ENCODE data around the gene ZNF23. TPM values are rescaled to one million over a fixed set of nuclear protein-coding genes. Genes with fewer than 3 reads are reported as not detected.
"Not testable (repeated sequence)": the region's sequence is repeated elsewhere in the genome, so short reads cannot be mapped to it uniquely, and the experiment has no call there.

ZNF23 gene
- total RNA-seq (1 to 10 TPM; 4.7 to 6.9 (median 5.8) TPM), polyA plus RNA-seq (10 to 100 TPM in 1 of 2 donors, 1 to 10 TPM in 1; 3.7 to 12.4 TPM)
- long read RNA-seq, donor 1, full-length matches to known transcripts, result 2 of 6 reads
- long read RNA-seq, donor 1, partial matches to known transcripts, result 1 of 6 reads
- long read RNA-seq, donor 1, other reads (novel, unspliced or antisense), result 3 of 6 reads
- long read RNA-seq, donor 2, partial matches to known transcripts, result 0 of 6 reads
- long read RNA-seq, donor 2, other reads (novel, unspliced or antisense), result 5 of 6 reads
- long read RNA-seq, donor 3, full-length matches to known transcripts, result 3 of 10 reads
- long read RNA-seq, donor 3, partial matches to known transcripts, result 0 of 10 reads
- long read RNA-seq, donor 3, other reads (novel, unspliced or antisense), result 7 of 10 reads

DNA sequence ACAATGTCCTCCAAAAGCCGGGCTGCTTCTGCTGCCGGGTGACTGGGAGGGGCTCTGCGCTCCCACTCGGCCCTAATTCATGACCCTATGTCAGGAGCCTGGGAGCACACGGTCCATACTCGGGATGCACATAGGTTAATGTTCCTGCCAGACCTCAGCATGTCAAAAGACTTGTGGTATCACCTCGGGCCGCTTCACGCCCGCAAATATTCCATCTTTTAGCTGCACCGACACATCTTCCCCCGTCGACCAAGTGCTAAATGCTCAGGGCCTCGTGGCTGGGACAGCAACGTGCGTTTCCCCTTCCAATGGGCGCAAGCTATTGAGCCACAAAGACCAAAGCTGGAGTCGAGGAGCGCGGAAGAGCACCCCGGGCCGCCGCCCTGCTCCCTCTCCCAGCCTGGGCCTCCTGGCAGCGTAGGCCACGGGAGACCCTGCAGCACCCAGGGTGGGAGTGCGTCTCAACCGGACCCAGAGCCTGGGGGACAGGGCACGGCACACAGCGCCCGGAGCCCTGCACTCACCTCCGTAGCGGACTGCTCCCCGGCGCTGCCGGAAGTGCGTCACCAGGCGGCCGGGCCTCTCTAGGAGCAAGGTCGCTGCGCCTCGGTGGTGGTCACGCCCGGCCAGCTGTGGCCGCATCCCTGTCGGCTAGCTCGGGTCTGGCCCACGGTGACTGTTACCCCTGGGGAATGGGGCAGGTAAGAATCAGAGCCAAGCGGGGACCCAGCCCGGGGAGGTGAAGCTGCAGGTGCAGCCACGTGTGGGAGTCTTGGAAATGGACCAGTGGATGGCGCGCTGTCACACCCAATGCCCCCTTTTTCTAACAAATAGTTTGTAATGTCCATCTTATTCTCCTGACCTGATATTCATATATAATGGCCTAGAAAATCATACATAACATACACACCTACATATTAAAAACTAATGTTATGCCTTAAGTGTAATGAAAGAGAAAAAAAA lies at the start of gene ZNF23:
TSS of gene ZNF23 (minus strand) at position 562 of the 963 bp plus-strand sequence. CDS start 5,451 bp downstream, outside the sequence.
- TF ChIP-seq, protein P1, sequence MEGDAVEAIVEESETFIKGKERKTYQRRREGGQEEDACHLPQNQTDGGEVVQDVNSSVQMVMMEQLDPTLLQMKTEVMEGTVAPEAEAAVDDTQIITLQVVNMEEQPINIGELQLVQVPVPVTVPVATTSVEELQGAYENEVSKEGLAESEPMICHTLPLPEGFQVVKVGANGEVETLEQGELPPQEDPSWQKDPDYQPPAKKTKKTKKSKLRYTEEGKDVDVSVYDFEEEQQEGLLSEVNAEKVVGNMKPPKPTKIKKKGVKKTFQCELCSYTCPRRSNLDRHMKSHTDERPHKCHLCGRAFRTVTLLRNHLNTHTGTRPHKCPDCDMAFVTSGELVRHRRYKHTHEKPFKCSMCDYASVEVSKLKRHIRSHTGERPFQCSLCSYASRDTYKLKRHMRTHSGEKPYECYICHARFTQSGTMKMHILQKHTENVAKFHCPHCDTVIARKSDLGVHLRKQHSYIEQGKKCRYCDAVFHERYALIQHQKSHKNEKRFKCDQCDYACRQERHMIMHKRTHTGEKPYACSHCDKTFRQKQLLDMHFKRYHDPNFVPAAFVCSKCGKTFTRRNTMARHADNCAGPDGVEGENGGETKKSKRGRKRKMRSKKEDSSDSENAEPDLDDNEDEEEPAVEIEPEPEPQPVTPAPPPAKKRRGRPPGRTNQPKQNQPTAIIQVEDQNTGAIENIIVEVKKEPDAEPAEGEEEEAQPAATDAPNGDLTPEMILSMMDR (IDR thresholded peaks at IDR 0.05), result peak in 1 of 9 donors; percentile 5
- ATAC-seq (peak; percentile 99 to 100 (median 99)), DNase-seq (peak; percentile 82 to 89)
- no peaks in the 10 kb centered on the region for H3K9me3 ChIP-seq
- WGBS, 2 donors, result 0 to 1% methylated on average over 52 of the region's 52 CpGs
- H3K4me1 ChIP-seq, result peaks cover 0 to 28% (median 18%) of the 10 kb centered on the region in 9 donors
- peak within 1 kb of the TSS; percentile 59 to 92 (median 88) for H3K27ac ChIP-seq
- H3K4me3 ChIP-seq, result peak within 1 kb of the TSS; percentile 70 to 99 (median 92)
- intact Hi-C loops (cut with DNase I), result loop anchor here in 7 of 10 donors (1.0 to 2.0 kb wide), 2 partner anchors 22 to 23 kb away; no protein-coding TSS in a partner anchor
- no peaks in the 10 kb centered on the region for H3K27me3 ChIP-seq
- peaks cover 0 to 7% (median 0%) of the 10 kb centered on the region in 9 donors for H3K36me3 ChIP-seq

DNA sequence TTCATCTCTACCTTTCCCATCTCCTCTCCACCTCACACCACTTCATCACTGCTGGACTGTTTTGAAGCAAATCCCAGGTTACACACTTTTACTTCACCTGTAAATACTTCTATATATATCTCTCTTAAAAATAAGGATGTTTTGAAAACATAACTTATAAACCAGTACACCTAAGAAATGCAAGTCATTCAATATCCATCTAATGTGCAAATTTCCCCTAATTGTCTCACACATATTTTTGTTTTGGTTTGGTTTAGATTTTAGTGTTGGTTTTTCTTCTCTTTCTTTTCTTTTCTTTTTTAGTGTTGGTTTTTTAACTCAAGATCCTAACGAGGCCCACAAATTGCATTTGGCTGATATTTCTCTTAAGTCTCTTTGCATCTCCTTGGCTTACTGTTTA lies 45.0 kb upstream of the ZNF23 start:
- H3K27me3 ChIP-seq, result peaks cover 0 to 25% (median 3%) of the 10 kb centered on the region in 7 donors
- ATAC-seq (no peak), DNase-seq (no peak)
- no peak overlapping the region for H3K4me3 ChIP-seq
- no peaks in the 10 kb centered on the region for H3K9me3 ChIP-seq
- TF ChIP-seq, protein P1 (IDR thresholded peaks at IDR 0.05), result no peak
- H3K36me3 ChIP-seq, result no peaks in the 10 kb centered on the region
- H3K4me1 ChIP-seq, result no peaks in the 10 kb centered on the region
- H3K27ac ChIP-seq, result no peak overlapping the region
- intact Hi-C loops (cut with DNase I), result no loop called here
- 52 to 64% methylated on average over 1 of the region's 1 CpG for WGBS, 2 donors

DNA sequence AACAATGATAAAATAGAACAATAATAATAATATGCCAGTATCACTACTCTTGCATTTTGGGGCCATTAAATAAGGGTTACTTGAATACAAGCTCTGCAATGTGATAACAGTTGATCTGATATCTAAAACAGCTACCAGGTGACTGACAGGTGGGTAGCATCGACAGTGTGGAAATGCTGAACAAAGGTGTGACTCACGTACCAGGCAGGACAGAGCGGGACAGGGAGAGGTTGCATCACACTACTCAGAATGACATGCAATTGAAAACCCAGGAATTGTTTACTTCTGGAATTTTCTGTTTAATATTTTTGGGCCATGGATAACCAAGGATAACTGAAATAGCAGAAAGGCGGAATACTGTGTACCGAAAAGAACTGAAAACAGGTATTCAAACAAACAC lies 42.9 kb upstream of the ZNF23 start:
- TF ChIP-seq, protein P1 (IDR thresholded peaks at IDR 0.05), result no peak
- no peak overlapping the region for H3K4me3 ChIP-seq
- intact Hi-C loops (cut with DNase I), result loop anchor here in 1 of 10 donors (5.0 kb wide), 1 partner anchor 93 kb away; no protein-coding TSS in a partner anchor
- DNase-seq, result no peak
- peaks cover 0 to 19% (median 7%) of the 10 kb centered on the region in 7 donors for H3K27me3 ChIP-seq
- no peaks in the 10 kb centered on the region for H3K9me3 ChIP-seq
- H3K36me3 ChIP-seq, result no peaks in the 10 kb centered on the region
- ATAC-seq, result no peak
- 81 to 83% methylated on average over 5 of the region's 5 CpGs for WGBS, 2 donors
- H3K27ac ChIP-seq, result no peak overlapping the region
- H3K4me1 ChIP-seq, result no peaks in the 10 kb centered on the region

DNA sequence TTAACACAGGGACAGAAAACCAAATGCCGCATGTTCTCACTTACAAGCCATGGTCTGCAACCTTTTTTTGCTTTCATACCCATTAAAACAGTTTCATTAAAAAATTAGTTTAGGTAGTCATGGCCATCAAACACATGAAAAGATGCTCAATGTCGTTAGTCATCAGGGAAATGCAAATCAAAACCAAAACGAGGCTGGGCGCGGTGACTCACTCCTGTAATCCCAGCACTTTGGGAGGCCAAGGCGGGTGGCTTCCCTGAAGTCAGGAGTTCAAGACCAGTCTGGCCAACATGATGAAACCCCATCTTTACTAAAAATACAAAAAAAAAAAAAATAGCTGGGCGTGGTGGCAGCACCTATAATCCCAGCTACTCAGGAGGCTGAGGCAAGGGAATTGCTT lies 42.0 kb upstream of the ZNF23 start:
- H3K9me3 ChIP-seq, H3K4me1 ChIP-seq, DNase-seq, H3K36me3 ChIP-seq, ATAC-seq, H3K4me3 ChIP-seq, H3K27ac ChIP-seq: not testable (repeated sequence)
- intact Hi-C loops (cut with DNase I), result loop anchor here in 1 of 10 donors (5.0 kb wide), 1 partner anchor 92 kb away; no protein-coding TSS in a partner anchor
- peaks cover 0 to 19% (median 7%) of the 10 kb centered on the region in 7 donors for H3K27me3 ChIP-seq
- WGBS, 2 donors, result 75 to 79% methylated on average over 7 of the region's 7 CpGs

Data from heart right ventricle (tissue), 16 donors.